GM19372 (cell line): ENCODE results near the gene TRMT10B.

Source experiments
- ATAC-seq: cut with Tn5 transposase; IDR thresholded peaks from one replicate; pipeline ENCODE4 v1.9.1; 2021; ENCODE audit warnings: mild to moderate bottlenecking, low read depth, moderate library complexity; ENCODE audit not compliant: unreplicated experiment

Gene TRMT10B, protein sequence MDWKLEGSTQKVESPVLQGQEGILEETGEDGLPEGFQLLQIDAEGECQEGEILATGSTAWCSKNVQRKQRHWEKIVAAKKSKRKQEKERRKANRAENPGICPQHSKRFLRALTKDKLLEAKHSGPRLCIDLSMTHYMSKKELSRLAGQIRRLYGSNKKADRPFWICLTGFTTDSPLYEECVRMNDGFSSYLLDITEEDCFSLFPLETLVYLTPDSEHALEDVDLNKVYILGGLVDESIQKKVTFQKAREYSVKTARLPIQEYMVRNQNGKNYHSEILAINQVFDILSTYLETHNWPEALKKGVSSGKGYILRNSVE

GRCh38 chr9:37753489-37754190 is at the start of gene TRMT10B:
TRMT10B (plus strand) TSS chr9:37753805; CDS start chr9:37761932, 8,127 bp downstream.
- peak; percentile 88 for ATAC-seq

DNA sequence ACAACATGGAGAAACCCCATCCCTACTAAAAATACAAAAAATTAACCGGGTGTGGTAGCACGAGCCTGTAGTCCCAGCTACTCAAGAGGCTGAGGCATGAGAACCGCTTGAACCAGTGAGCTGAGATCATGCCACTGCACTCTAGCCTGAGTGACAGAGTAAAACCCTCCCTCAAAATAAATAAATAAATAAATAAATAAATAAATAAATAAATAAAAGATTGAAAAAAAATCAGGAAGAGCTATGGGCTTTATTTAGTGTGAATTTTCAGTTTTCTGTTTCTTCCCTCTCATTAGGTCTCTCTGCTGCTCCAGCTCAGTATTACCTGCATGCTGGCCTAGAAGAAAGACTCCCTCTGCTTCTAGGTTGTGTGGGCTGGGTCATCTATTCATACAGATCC is 47.8 kb upstream of the TRMT10B start:
- ATAC-seq, result no peak

GRCh38 chr9:37706290-37706689 is 47.3 kb upstream of the TRMT10B start:
- no peak for ATAC-seq

DNA sequence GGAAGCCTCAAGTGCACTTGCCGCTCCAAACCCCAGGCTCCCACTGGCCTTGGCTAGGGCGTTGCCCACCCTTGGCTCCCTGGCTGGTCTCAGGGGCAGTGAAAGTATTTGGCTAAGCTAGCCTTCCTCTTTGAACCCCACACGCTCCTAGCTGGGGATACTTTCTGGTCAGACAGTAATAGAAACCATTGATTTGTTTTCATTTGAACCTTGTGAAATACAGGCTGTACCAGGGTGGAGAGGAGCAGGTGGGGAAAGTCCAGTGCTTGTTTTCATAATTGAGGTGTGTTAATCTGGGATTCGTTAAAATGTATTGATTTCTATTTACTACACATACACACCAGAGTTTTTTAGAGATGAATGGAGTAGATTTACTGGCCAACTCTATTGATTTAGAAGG is 45.9 kb upstream of the TRMT10B start:
- ATAC-seq, result no peak

GRCh38 chr9:37710046-37710445 is 43.6 kb upstream of the TRMT10B start:
- no peak for ATAC-seq

DNA sequence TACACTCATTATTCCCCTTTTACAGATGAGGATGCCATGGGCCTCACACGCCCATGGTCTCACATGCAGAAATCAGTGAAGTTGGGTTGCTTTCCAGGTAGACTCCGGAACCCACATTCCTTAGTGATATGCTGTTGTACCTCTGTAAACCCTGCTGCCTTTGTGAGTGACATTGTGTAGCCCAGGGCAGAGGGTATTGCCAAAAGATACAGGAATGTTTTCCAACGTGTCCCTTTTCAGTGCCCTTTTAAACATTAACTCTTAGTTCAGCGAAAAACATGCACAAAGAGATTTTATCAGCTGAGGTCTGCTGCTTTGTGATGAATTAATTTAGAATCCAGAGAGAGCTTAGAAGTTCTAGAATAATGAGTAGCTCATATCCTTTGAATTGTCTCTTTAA is 38.3 kb upstream of the TRMT10B start:
- no peak for ATAC-seq

DNA sequence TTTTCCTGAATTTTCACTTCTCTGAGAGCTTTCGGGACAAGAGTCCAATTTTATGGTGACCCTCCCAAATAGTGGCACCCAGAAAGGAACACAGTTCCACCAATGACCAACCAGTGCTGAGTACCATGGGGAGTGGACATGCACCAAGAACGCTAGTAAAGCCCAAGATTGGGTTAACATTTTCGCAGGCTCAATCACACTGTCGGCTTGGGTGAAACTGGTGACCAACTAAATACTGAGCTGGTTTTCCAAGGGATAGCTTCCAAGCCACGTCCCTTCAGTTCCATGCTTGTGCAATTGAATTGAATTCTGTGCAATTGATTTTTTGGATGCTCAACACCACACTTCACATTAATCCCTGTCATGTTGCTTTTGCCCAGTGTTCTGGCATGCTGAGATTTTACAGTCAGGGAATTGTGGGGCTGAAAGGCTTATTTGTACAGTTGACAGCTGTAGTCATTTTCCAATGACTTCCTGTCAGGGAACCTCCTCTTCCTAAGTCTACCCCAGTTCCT is 37.6 kb upstream of the TRMT10B start:
- no peak for ATAC-seq

GRCh38 chr9:37719526-37719925 is 34.1 kb upstream of the TRMT10B start:
- no peak for ATAC-seq

- no peak for ATAC-seq
Observed at GRCh38 chr9:37727013-37727412, 26.6 kb upstream of the TRMT10B start.

DNA sequence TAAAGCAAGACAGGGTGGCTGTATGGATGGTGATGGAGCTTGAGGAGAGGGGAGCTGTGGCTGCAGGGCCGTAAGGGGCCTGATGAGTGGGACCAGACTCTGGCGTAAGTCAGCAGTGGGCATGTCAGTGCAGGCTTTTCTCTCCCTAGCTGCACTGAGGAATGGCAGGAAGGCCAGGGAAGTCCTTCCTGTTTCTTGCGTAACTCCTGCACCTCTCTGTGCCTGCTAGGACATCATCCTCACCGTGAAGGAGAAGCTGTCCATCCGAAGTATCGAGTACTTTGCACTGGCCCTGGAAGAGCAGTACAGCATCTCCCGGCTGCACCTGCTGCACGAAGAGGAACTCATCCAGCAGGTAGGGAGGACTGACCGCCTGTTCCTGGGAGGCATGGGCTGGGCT is 24.1 kb upstream of the TRMT10B start:
- no peak for ATAC-seq

DNA sequence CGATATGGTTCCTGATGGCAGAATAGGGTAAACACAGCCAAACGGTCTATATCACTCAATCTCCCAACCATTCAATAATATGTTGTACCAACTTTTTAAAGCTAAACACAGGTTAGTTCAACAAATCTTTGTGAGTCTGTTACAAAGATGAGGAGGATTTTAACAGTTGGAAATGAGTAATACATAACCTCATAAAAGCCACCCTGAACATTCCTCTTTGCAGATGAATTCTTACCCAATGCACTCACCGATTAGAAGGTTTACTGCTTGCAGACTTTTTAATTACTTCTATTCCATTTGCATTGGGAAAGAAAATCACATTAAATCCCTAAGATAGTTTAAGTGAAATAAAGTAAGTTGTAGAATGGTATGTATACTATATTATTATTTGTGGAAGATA is 23.3 kb upstream of the TRMT10B start:
- ATAC-seq, result no peak

- no peak for ATAC-seq
Observed at GRCh38 chr9:37730839-37731238, 22.8 kb upstream of the TRMT10B start.

DNA sequence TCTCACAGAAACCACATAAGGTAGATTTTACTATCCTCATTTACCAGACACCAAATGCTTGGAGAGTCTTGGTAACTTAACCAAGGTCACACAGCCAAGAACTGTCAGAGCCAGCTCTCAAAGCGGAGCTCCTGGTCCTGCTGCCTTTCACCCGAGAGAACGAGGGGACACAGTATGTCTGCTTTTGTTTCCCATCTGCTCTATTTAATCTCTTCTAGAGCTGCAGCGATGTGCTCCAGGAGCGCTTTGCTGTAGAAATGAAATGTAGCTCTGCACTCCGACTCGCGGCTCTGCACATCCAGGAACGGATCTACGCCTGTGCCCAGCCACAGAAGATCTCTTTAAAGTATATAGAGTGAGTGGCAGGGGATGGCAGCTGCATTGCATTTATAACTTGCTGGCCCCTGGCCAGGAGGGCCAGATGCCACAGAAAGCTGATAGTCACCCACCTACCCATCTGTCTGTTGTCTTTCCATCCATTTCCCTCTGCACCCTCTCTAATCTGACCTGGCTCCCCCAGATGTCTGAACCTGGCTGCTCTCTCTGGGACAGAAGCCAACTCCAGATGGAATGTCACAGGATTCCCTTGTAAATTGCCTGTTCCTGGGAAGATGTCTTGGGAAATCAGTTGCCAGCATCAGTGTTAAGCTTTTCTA is 21.4 kb upstream of the TRMT10B start:
- ATAC-seq, result no peak

- no peak for ATAC-seq
Observed at GRCh38 chr9:37732952-37733351, 20.7 kb upstream of the TRMT10B start.

DNA sequence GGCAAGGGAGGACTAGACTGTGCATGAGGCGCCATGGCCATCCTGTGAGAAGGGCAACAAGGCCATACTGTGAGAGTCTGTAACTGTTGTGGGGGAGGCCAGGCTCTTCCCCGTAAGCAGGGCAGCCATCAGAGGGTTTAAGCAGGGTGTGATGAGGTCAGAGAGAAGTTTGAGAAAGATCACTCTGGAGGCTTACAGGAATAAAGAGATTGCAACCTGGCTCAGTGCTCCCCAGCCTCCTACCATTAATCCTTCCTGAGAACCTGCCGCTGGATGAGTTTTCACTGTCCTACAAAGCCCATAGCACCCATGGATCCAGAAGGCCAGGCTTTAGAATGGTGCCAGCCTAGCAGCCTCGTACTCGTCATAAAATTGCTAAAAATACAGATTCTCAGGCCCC is 14.4 kb upstream of the TRMT10B start:
- ATAC-seq, result no peak

- no peak for ATAC-seq
Observed at GRCh38 chr9:37740128-37740527, 13.5 kb upstream of the TRMT10B start.

DNA sequence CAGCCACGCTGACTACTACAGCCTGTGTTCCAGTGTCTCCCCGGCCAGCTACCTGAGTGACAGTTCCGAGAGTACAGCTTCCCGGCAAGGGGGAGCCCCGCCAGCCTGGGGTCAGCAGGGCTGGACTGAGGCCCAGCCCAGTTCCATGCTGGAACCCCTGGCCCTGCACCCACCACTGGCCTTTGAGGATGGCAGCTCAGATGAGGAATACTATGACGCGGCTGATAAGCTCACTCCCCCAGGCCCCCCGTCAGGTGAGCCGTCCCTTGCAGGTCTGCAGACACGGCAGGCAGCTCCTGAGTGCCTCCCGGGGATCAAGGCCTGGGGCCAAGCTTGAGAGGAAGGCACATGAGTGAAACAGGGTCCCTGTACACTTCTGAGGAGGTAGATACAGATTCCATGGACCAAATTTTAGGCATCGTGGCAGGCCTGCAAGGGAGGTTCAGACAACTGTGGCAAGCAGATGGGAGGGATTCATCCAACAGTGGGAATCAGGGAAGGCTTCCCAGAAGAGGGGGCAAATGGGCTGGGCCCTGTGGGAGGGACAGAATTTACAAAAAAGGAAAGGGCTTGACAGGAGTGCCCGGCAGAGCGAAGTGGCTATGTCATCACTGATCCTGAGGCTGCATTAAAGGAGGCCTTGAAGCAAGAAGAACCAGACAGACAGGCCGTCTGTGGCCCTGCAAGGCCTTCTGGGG is 12.8 kb upstream of the TRMT10B start:
- ATAC-seq, result no peak

DNA sequence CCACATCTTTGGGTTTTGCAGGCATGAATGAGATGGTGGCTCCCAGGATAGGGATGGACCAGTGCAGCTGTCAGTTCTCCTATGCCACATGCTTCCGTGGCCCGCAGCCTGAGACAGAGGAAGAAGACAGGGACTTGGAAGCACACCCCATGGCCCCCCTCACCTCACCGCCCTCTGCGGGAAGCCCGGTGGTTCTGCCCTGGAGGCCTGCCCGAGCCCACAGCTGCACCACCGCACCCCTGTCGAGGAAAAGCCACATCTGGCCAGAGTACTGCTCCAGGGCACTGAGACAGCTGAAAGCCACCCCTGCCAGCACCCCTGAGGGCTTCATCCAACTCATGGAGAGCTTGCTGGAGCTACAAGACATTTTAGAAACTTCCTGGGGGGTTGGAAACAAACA is 7.6 kb upstream of the TRMT10B start:
- ATAC-seq, result no peak

DNA sequence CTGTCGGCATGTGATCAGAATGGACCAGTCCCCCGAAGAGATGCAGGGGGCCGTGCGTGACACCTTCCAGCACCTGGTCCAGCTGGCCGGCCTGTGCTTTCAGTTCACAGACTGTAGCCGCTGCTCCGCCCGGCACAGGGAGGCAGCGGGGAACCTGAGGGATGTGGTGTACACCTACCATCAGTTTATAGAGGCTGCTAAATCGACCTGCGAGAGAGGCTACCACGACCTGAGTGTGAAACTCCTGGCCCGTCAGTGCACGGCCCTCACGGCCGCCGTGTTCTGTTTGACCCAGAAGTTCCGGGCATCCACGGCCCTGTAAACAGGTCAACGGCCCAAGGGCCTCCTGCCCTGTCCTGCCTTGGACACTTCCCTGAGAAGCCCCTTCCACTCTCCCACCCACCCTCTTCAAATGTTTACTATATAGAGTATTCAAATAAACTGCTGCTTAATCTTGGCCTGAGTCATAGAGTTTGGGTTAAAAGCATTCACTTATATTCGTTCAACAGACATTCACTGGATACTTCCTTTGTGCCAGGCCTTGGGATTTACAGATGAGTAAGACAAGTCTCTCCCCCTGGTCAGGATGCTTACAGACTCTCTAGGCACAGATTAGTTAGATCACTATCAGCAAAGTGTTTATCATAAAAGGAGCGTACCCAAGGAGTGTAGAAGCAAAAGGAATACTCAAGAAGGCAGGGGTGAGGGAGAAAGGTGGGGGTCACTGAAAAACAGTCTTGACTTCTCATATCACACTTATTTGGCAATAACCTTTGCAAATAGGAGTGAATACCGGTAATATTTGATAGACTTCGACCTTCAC is 6.9 kb upstream of the TRMT10B start:
- no peak for ATAC-seq

DNA sequence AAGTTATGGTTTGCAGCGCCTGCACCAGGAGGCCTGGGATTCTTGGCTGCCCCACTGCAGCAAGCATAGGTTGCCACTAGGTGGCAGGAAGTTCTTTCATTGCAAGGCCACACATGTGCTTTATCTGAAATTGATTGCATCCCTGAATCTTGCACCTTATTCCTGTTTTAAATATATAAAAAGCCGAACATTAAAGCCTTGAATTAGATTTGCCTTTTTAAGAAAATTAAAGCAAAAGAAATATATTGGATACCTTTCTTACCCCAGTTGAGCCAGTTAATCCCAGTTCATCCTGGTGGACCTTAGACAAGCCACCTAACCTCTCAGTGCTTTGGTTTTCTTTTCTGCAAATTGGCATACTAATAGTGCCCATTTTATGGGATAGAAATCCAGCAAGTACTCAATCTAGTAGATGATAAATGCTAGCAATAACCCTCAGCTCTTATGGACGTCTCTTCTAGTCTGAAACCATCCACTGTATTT is 6.3 kb upstream of the TRMT10B start:
- ATAC-seq, result peak; percentile 65
